ENCODE results near the gene CFAP92.

The CFAP92 gene

GRCh38 chr3:128923576-128923975 lies 70.3 kb downstream of the CFAP92 start:
- H3K4me3 ChIP-seq (ENCODE audit: low read depth, low read length) = no peak overlapping the region
- POLR2A ChIA-PET = no interaction called here
- TF ChIP-seq SP7 (tag by site-specific recombination; IDR thresholded peaks at IDR 0.05) = no peak
- TF ChIP-seq ZNF404 (tag by site-specific recombination; IDR thresholded peaks at IDR 0.05) = no peak
- no peak for TF ChIP-seq ZNF776 (tag by site-specific recombination; IDR thresholded peaks at IDR 0.05; ENCODE audit: borderline replicate concordance)
- TF ChIP-seq KLF7 (tag by site-specific recombination; IDR thresholded peaks at IDR 0.05; ENCODE audit: borderline replicate concordance) = no peak
- TF ChIP-seq ZNF670 (tag by site-specific recombination; IDR thresholded peaks at IDR 0.05; ENCODE audit: low read depth) = no peak
- TF ChIP-seq ZNF112 (tag by site-specific recombination; IDR thresholded peaks at IDR 0.05) = no peak
- TF ChIP-seq ZBTB21 (tag by site-specific recombination; IDR thresholded peaks at IDR 0.05) = no peak
- no peak for TF ChIP-seq ZNF121 (tag by site-specific recombination; IDR thresholded peaks at IDR 0.05)
- TF ChIP-seq YY2 (tag by site-specific recombination; IDR thresholded peaks at IDR 0.05) = no peak
- TF ChIP-seq GLIS2 (tag by site-specific recombination; IDR thresholded peaks at IDR 0.05) = no peak
- TF ChIP-seq ZBTB49 (tag by site-specific recombination; IDR thresholded peaks at IDR 0.05; ENCODE audit: low read depth) = no peak
- no peak for TF ChIP-seq ZNF704 (tag by site-specific recombination; IDR thresholded peaks at IDR 0.05)
- CTCF ChIA-PET = interaction anchor here (0.5 kb wide), 1 partner anchor 25 kb away, joined by 3 read pairs; no protein-coding TSS in a partner anchor
- no peak overlapping the region for H3K27ac ChIP-seq (ENCODE audit: extremely low read depth, low read depth, low read length)
- H3K4me1 ChIP-seq (ENCODE audit: control insufficient read depth, insufficient read depth, low read length) = no peaks in the 10 kb centered on the region
- H3K9me3 ChIP-seq (ENCODE audit: control insufficient read depth, insufficient read depth, low read depth, low read length) = no peaks in the 10 kb centered on the region
- H3K36me3 ChIP-seq (ENCODE audit: control insufficient read depth in 2 of 2, insufficient read depth in 1 of 2, low read length in 2 of 2) = peaks cover 4 to 9% of the 10 kb centered on the region in 2 experiments; a peak in 2 of 3 replicates

DNA sequence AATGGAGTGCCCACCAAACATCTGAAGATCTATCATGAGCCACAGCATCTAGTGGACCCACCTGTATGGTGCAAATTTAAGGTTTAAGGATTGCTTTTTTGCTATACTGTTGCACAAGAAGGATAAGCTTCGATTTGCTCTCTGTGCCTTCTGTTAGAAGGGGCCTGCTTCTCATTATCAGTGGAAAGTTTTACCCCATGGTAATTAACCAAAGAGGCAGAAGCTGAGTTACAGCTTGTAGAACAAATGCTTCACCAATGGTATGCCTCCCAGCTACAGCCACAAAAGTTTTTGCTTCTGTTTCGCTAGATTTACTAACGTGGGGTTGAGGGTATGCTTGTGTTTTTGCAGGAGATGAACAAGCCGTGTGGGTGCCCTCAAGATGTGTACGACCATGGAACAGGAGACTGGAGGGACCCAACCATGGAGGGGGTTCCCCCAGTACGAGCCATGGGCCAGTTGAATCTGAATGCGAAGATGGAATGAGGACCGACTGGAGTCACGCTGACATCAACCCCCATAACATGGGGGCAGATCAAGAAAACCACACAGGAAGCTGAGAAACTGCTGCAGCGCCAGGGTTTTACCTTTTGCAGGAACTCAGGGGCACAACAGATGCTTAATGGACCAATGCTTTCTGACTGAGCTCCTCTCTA lies 70.9 kb downstream of the CFAP92 start:
- TF ChIP-seq ZNF626 (tag by site-specific recombination; IDR thresholded peaks at IDR 0.05) (no peak), ZNF416 (tag by site-specific recombination; IDR thresholded peaks at IDR 0.05) (no peak), SP2 (tag by site-specific recombination; IDR thresholded peaks at IDR 0.05) (no peak), KLF16 (tag by site-specific recombination; IDR thresholded peaks at IDR 0.05) (no peak), ZBTB48 (tag by site-specific recombination; IDR thresholded peaks at IDR 0.05) (no peak), KLF8 (tag by site-specific recombination; IDR thresholded peaks at IDR 0.05) (no peak), ZNF600 (tag by site-specific recombination; IDR thresholded peaks at IDR 0.05) (no peak), BCL11A (tag by site-specific recombination; IDR thresholded peaks at IDR 0.05; ENCODE audit: low read depth) (no peak), ZNF157 (tag by site-specific recombination; IDR thresholded peaks at IDR 0.05) (no peak), REPIN1 (tag by site-specific recombination; IDR thresholded peaks at IDR 0.05; ENCODE audit: low read depth) (no peak)
- TF ChIP-seq, protein P1, sequence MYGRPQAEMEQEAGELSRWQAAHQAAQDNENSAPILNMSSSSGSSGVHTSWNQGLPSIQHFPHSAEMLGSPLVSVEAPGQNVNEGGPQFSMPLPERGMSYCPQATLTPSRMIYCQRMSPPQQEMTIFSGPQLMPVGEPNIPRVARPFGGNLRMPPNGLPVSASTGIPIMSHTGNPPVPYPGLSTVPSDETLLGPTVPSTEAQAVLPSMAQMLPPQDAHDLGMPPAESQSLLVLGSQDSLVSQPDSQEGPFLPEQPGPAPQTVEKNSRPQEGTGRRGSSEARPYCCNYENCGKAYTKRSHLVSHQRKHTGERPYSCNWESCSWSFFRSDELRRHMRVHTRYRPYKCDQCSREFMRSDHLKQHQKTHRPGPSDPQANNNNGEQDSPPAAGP (tag by site-specific recombination; IDR thresholded peaks at IDR 0.05) = no peak
- no peak overlapping the region for H3K4me3 ChIP-seq (ENCODE audit: low read depth, low read length)
- H3K4me1 ChIP-seq (ENCODE audit: control insufficient read depth, insufficient read depth, low read length) = no peaks in the 10 kb centered on the region
- no peak overlapping the region for H3K27ac ChIP-seq (ENCODE audit: extremely low read depth, low read depth, low read length)
- H3K9me3 ChIP-seq (ENCODE audit: control insufficient read depth, insufficient read depth, low read depth, low read length) = no peaks in the 10 kb centered on the region
- POLR2A ChIA-PET = no interaction called here
- CTCF ChIA-PET = interaction anchor here (0.6 kb wide), 1 partner anchor 211 kb away, joined by 5 read pairs; no protein-coding TSS in a partner anchor
- peaks cover 10 to 13% of the 10 kb centered on the region in 2 experiments; a peak in 2 of 3 replicates for H3K36me3 ChIP-seq (ENCODE audit: control insufficient read depth in 2 of 2, insufficient read depth in 1 of 2, low read length in 2 of 2)
